Naive thymus-derived CD8-positive, alpha-beta T cell (primary cell): ENCODE data around the gene NUP205. TPM values are rescaled to one million over a fixed set of nuclear protein-coding genes. Genes with fewer than 3 reads are reported as not detected.
"Not testable (repeated sequence)": the region's sequence is repeated elsewhere in the genome, so short reads cannot be mapped to it uniquely, and the experiment has no call there.

Experiments
- ATAC-seq, 2 donors: fragments of 150-1000 bp; cut with Tn5 transposase in 1 of 2; sonication (Bioruptor Pico), chemical (Tn5 transposase) in 1 of 2; 1 replicate in 1 of 2; 2 replicates in 1 of 2; pipeline ENCODE4 v1.10.0; 2021; ENCODE audit warnings: mild to moderate bottlenecking in 2 of 2, moderate library complexity in 2 of 2
- POLR2A ChIA-PET: fragments of 350-600 bp; sonication (Branson Sonifier 250); formaldehyde crosslinking; loops from one replicate; lab custom pipeline; 2021; ENCODE audit warnings: antibody characterized with exemption; lab: Charles Lee
- DNase-seq, 10 donors: peaks; one replicate each; pipeline versions ENCODE4 v3.0.0 to v3.0.0-alpha.2; 2020 to 2022
- H3K27ac Mint-ChIP-seq, 10 donors: one replicate each; pipeline ENCODE4 v1.8.0; 2020 to 2022; ENCODE audit warnings: mild to moderate bottlenecking in 10 of 10, mixed read lengths in 10 of 10, moderate library complexity in 4 of 10, inconsistent platforms in 1 of 10
- H3K27me3 Mint-ChIP-seq, 5 donors: one replicate each; pipeline ENCODE4 v1.8.0; 2021 to 2022; ENCODE audit warnings: mixed read lengths in 5 of 5
- H3K36me3 Mint-ChIP-seq, 3 donors: one replicate each; pipeline ENCODE4 v1.8.0; 2020 to 2022; ENCODE audit warnings: mixed read lengths in 3 of 3, mild to moderate bottlenecking in 2 of 3, inconsistent platforms in 1 of 3
- H3K4me1 Mint-ChIP-seq, 4 donors: one replicate each; pipeline ENCODE4 v1.8.0; 2021 to 2022; ENCODE audit warnings: mixed read lengths in 4 of 4
- H3K4me3 Mint-ChIP-seq, 10 donors: one replicate each; pipeline ENCODE4 v1.8.0; 2020 to 2022; ENCODE audit warnings: mild to moderate bottlenecking in 10 of 10, mixed read lengths in 10 of 10, moderate library complexity in 6 of 10, inconsistent platforms in 1 of 10
- H3K9me3 Mint-ChIP-seq, 9 donors: one replicate each; pipeline ENCODE4 v1.8.0; 2020 to 2022; ENCODE audit warnings: mixed read lengths in 9 of 9, mild to moderate bottlenecking in 3 of 9, inconsistent platforms in 1 of 9, moderate library complexity in 1 of 9
- polyA plus RNA-seq, 3 donors: library from polyadenylated mRNA; unstranded; fragments of 300-500 nt; fragmentation: Illumina TruSeq; gene quantifications; one replicate each; pipeline ENCODE4 v1.2.3, GENCODE V29; 2021
- total RNA-seq, 8 experiments: library from RNA in 2 of 8; stranded (reverse) in 2 of 8; gene quantifications; one replicate each; pipeline ENCODE4 v1.2.3 and lab custom pipeline; 2021 to 2026

NUP205 gene
- total and polyA plus RNA-seq, 5 experiments from 2014 or later = 20.5 to 77.8 (median 24.9) TPM

DNA sequence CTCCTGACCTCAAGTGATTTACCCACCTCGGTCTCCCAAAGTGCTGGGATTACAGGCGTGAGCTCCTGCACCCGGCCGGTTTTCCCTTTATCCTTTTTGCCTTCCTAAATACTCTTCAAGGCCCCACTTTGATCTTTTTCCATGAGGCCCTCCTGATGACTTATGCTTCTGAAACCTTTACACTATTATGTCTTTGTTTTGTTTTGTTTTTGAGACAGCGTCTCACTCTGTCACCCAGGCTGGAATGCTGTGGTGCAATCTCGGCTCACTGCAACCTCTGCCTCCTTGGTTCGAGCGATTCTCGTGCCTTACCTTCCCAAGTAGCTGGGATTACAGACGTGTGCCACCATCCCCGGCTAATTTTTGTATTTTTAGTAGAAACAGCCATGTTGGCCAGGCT is 108.4 kb downstream of the NUP205 start:
- peaks cover 0 to 3% (median 0%) of the 10 kb centered on the region in 9 donors for H3K9me3 Mint-ChIP-seq
- peaks cover 5 to 27% (median 9%) of the 10 kb centered on the region in 3 donors for H3K36me3 Mint-ChIP-seq
- POLR2A ChIA-PET = interaction anchor here (0.7 kb wide), 2 partner anchors 8 to 267 kb away, joined by 3 read pairs; no protein-coding TSS in a partner anchor
- H3K4me1 Mint-ChIP-seq = peaks cover 33 to 73% (median 69%) of the 10 kb centered on the region in 4 donors
- ATAC-seq (no peak), DNase-seq (no peak)
- peak overlapping the region in 3 of 10 donors; percentile 38 to 64 (median 52) for H3K27ac Mint-ChIP-seq
- H3K27me3 Mint-ChIP-seq = no peaks in the 10 kb centered on the region
- peak overlapping the region in 2 of 10 donors; percentile 11 to 24 for H3K4me3 Mint-ChIP-seq

DNA sequence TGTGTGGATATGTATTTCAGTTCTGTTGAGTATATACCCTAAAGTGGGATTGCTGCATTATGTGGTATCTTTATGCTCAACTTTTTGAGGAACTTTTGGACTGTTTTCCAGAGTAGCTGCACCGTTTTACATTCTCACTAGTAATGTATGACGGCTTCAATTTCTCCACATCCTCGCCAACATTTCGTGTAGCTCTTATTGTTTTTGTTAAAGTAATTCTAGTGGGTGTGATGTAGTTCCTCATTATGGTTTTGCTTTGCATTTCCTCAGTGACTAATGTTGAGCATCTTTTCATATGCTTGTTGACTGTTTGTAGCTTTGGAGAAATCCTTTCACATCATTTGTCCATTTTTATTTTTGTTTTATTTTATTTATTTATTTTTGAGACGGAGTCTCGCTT is 109.1 kb downstream of the NUP205 start:
- ATAC-seq = no peak
- H3K9me3 Mint-ChIP-seq = no peaks in the 10 kb centered on the region
- no peak for DNase-seq
- no peaks in the 10 kb centered on the region for H3K27me3 Mint-ChIP-seq
- POLR2A ChIA-PET = interaction anchor here (0.6 kb wide), 1 partner anchor 97 kb away, joined by 3 read pairs; no protein-coding TSS in a partner anchor
- H3K4me1 Mint-ChIP-seq = peaks cover 33 to 74% (median 66%) of the 10 kb centered on the region in 4 donors
- H3K27ac Mint-ChIP-seq = no peak overlapping the region
- H3K36me3 Mint-ChIP-seq = peaks cover 5 to 27% (median 9%) of the 10 kb centered on the region in 3 donors
- peak overlapping the region in 1 of 10 donors; percentile 12 for H3K4me3 Mint-ChIP-seq

DNA sequence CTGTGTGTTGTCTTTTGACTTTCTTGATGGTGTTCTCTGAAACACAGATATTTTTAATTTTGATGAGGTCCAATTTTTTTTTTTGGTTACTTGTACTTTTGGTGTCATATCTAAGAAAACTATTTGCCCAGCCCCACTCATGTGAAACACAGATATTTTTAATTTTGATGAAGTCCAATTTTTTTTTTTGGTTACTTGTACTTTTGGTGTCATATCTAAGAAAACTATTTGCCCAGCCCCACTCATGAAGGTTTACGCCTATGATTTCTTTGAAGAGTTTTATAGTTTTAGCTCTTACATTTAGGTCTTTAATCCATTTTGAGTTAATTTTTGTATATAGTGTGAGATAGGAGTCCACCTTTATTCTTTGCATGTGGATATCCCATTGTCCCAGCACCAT is 109.9 kb downstream of the NUP205 start:
- not testable (repeated sequence) for DNase-seq, H3K27me3 Mint-ChIP-seq, H3K27ac Mint-ChIP-seq, ATAC-seq, H3K4me3 Mint-ChIP-seq, H3K9me3 Mint-ChIP-seq
- H3K4me1 Mint-ChIP-seq = peaks cover 29 to 72% (median 64%) of the 10 kb centered on the region in 4 donors
- POLR2A ChIA-PET = interaction anchor here (0.6 kb wide), 1 partner anchor 97 kb away, joined by 3 read pairs; no protein-coding TSS in a partner anchor
- H3K36me3 Mint-ChIP-seq = peaks cover 2 to 27% (median 9%) of the 10 kb centered on the region in 3 donors

DNA sequence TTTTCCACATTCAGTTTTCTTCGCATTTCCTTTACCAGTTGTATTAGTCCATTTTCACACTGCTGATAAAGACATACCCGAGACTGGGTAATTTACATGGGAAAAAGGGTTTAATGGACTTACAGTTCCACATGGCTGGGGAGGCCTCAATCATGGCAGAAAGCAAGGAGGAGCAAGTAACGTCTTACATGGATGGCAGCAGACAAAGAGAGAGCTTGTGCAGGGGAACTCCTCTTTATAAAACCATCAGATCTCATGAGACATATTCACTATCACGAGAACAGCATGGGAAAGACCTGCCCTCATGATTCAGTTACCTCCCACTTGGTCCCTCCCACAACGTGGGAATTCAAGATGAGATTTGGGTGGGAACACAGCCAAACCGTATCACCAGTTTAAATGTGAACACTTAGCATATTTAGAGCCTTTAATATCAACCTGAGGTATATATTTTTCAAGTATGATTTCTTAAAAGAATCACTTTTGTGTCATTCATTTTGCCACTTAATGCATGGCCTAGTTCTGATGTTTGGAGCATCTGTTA is 111.2 kb downstream of the NUP205 start:
- DNase-seq, POLR2A ChIA-PET, H3K27me3 Mint-ChIP-seq, H3K4me3 Mint-ChIP-seq, H3K9me3 Mint-ChIP-seq, ATAC-seq: not testable (repeated sequence)
- Mint-ChIP-seq H3K4me1 (peaks cover 30 to 71% (median 61%) of the 10 kb centered on the region in 4 donors), H3K27ac (peak overlapping the region in 1 of 10 donors; percentile 11), H3K36me3 (peaks cover 0 to 40% (median 11%) of the 10 kb centered on the region in 3 donors)

DNA sequence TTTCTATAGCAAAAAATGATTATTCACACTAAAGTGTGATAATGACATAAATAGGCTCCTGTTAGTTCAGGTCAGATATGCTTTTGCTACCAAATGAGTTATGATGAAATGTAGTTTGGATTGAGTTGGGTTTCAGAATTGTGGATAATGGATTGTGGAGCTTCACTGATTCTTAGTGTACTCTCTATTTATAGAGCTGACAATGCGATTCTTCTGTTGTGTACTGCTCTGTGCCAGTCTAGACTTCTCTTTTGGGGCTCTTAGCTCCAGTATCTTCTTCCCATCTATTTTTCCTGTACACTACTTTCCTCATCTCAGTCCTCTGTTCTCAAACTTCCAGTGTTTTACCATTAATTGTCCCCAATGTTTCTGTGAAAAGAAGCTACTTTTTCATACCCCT is 112.1 kb downstream of the NUP205 start:
- H3K4me3 Mint-ChIP-seq = no peak overlapping the region
- DNase-seq = no peak
- POLR2A ChIA-PET = no interaction called here
- no peaks in the 10 kb centered on the region for H3K9me3 Mint-ChIP-seq
- H3K27ac Mint-ChIP-seq = no peak overlapping the region
- no peak for ATAC-seq
- peaks cover 30 to 62% (median 54%) of the 10 kb centered on the region in 4 donors for H3K4me1 Mint-ChIP-seq
- peaks cover 0 to 48% (median 16%) of the 10 kb centered on the region in 3 donors for H3K36me3 Mint-ChIP-seq
- no peaks in the 10 kb centered on the region for H3K27me3 Mint-ChIP-seq

DNA sequence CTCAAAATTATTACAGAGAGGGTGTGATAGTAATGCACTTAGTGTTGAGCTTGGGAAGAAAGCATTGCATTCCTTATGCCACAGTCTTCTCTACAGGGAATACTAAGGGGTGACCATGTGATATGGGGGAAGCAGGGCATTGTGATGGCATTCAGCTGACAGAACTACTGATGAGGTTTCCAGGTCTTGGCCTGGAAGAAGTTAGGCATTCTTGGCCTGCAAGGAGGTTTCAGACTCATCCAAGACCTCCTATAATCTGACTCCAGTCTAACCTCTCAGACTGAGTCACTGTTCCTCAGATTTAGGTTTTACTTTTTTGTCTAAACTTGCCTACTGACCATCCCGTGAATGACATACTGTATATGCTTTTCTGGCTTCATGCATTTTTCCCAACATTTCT is 112.5 kb downstream of the NUP205 start:
- Mint-ChIP-seq H3K4me1 (peaks cover 26 to 58% (median 50%) of the 10 kb centered on the region in 4 donors), H3K9me3 (no peaks in the 10 kb centered on the region), H3K4me3 (no peak overlapping the region), H3K27ac (peak overlapping the region in 2 of 10 donors; percentile 12 to 26), H3K36me3 (peaks cover 0 to 50% (median 17%) of the 10 kb centered on the region in 3 donors), H3K27me3 (no peaks in the 10 kb centered on the region)
- ATAC-seq (no peak), DNase-seq (no peak)
- POLR2A ChIA-PET = interaction anchor here (1.9 kb wide), 1 partner anchor 7 kb away, joined by 7 read pairs; the partner anchor contains the start of gene STMP1

DNA sequence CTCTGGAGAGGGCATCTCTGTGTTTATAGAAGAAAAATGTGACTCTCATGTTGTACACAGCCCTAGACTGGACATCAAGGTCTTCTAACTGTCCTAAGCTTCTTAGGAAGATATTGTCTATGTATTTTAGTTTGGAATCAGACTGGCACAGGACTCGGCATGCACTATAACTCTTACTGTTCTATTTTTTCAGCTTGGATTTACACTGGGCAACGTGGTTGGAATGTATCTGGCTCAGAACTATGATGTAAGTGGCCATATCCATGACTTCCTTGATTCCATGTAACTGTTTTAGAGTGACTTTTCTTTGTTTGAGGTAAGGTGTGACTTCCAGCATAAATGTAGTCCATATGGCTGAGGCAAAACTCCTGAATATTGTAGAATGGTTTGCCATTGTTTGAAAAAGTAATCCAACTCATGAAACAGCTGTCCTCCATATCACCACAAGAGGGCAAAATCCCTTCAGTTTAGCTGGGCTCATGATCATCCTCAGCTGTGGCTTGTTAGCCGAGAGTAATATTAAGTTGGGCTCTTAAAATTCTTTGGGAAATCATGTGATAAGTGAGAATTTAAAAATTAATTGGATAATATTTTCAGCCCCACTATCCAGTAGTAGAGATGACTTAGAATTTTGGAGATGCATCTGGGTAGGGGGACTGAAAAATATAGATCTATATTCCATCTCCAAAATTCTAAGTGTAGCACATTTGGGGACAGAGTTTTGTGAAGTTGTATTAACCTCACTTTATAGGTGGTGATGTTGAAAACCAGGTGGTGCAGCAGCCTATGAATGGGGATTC is 115.0 kb downstream of the NUP205 start:
- POLR2A ChIA-PET = no interaction called here
- peak overlapping the region in 3 of 10 donors; percentile 15 to 69 (median 56) for H3K27ac Mint-ChIP-seq
- ATAC-seq (peak; percentile 49 to 65), DNase-seq (peak in 2 of 10 donors; percentile 9 to 10)
- H3K4me1 Mint-ChIP-seq = peaks cover 19 to 40% (median 35%) of the 10 kb centered on the region in 4 donors
- H3K9me3 Mint-ChIP-seq = no peaks in the 10 kb centered on the region
- H3K27me3 Mint-ChIP-seq = no peaks in the 10 kb centered on the region
- H3K36me3 Mint-ChIP-seq = peaks cover 4 to 64% (median 28%) of the 10 kb centered on the region in 3 donors
- no peak overlapping the region for H3K4me3 Mint-ChIP-seq

DNA sequence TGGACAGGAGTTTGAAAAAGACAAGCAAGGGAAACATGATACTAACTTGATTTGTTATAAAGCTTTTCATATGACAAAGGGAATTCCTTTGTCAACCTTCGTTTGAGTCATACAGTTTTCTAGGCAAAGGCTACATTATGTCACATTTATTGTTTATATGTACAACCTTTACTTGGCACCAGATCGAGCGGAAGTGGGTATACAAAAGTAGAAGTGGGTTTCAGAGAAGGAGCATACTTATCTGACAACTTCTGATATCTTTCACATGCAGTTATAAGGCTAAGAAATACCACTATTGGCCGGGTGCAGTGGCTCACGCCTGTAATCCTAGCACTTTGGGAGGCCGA is 115.6 kb downstream of the NUP205 start:
- peak overlapping the region in 4 of 10 donors; percentile 15 to 73 (median 46) for H3K27ac Mint-ChIP-seq
- peak in 1 of 2 donors; percentile 67 for ATAC-seq
- H3K36me3 Mint-ChIP-seq = peaks cover 4 to 64% (median 33%) of the 10 kb centered on the region in 3 donors
- no peak for DNase-seq
- peaks cover 16 to 34% (median 33%) of the 10 kb centered on the region in 4 donors for H3K4me1 Mint-ChIP-seq
- H3K4me3 Mint-ChIP-seq = peak overlapping the region in 1 of 10 donors; percentile 12
- no peaks in the 10 kb centered on the region for H3K9me3 Mint-ChIP-seq
- POLR2A ChIA-PET = no interaction called here
- H3K27me3 Mint-ChIP-seq = no peaks in the 10 kb centered on the region

DNA sequence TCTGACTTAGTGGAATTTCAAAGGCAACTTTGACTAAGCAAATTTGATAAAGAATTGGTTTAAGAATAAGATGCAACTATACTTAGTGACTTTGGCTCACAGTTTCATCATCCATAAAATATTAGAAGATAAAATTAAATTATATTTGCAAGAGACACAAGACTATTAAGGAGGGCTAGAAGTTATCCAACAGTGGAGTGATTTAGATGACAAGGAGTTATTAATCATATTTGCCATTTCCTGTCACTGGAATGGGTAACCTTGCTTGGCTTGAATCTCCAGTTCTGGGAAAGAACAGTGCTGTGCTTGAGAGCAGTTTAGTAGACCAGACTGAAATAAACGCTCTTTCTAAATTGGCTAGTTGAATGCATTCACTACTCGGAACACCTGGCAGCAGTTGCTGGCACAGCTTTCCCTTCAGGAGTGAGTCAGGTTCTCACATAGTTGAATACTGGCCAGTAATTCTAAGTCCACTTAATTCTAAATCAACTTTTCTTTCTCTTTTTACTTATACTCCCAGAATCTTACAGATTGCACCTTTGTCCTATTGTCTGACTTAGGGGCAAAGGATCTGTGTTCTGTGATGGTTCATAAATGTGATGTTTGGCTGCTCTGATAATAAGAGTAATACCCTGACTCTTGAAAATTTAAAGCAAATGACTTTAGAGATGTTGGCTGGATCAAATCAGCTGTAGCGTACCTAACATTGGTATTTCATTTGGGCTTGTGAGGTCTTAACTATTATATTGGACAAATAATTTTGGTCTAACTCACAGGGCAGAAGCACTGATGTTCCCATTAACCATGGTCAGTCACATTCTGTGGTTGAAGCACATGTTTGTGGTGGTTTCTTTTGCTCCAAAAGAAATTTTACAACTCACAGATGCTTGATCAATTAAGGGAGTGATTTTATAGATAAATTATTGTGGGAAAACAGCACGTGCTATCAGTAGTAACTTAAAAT is 121.2 kb downstream of the NUP205 start:
- Mint-ChIP-seq H3K36me3 (peaks cover 4 to 59% (median 27%) of the 10 kb centered on the region in 3 donors), H3K27me3 (no peaks in the 10 kb centered on the region), H3K27ac (peak overlapping the region in 1 of 10 donors; percentile 12), H3K4me1 (peaks cover 0 to 6% (median 5%) of the 10 kb centered on the region in 4 donors), H3K9me3 (no peaks in the 10 kb centered on the region), H3K4me3 (no peak overlapping the region)
- POLR2A ChIA-PET = no interaction called here
- ATAC-seq (no peak), DNase-seq (no peak)

DNA sequence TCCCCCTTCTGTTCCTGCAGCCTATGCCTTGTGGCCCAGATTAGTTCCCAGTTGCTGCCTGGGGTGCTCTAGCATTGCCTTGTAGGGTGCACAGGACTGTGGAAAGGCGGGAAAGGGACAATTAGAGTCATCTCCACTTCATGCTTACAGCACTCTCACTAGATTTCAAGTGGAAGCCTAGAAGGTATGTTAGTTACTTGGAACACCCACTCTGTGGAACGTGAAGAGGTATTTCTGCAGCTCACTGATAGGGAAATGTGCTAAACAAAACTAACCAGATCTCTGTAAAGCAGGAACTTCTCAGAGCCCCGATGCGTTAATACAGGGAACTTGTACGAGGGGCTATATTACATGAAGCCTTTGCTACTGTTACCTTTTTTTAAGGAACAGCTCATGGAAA is 124.0 kb downstream of the NUP205 start:
- POLR2A ChIA-PET = no interaction called here
- no peak overlapping the region for H3K27ac Mint-ChIP-seq
- H3K27me3 Mint-ChIP-seq = no peaks in the 10 kb centered on the region
- no peaks in the 10 kb centered on the region for H3K9me3 Mint-ChIP-seq
- DNase-seq (no peak), ATAC-seq (no peak)
- H3K36me3 Mint-ChIP-seq = peaks cover 0 to 42% (median 16%) of the 10 kb centered on the region in 3 donors
- H3K4me3 Mint-ChIP-seq = no peak overlapping the region
- peaks cover 0 to 6% (median 4%) of the 10 kb centered on the region in 4 donors for H3K4me1 Mint-ChIP-seq

DNA sequence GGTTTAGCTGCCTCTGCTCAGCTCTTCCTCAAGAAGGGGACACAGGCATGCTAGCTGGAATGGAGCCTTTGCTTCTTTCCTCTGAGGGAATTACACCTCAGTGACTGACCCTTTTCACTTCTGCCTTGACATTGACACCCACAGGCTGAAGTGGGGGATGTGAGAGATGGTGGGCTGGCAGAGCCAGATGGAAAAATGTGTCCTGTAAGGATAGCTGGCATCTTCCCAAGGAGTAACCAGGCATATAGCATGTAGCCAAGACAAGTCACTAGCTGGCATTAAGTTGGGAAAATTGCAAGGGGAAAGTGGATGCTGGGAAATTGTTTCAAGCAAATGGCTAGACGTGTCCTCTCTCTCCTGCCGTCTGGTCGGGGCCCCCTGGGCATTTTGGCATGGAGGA is 124.5 kb downstream of the NUP205 start:
- Mint-ChIP-seq H3K9me3 (no peaks in the 10 kb centered on the region), H3K4me1 (peaks cover 0 to 6% (median 4%) of the 10 kb centered on the region in 4 donors), H3K4me3 (no peak overlapping the region), H3K36me3 (peaks cover 0 to 39% (median 16%) of the 10 kb centered on the region in 3 donors), H3K27me3 (no peaks in the 10 kb centered on the region), H3K27ac (peak overlapping the region in 1 of 10 donors; percentile 25)
- POLR2A ChIA-PET = no interaction called here
- no peak for DNase-seq
- no peak for ATAC-seq

DNA sequence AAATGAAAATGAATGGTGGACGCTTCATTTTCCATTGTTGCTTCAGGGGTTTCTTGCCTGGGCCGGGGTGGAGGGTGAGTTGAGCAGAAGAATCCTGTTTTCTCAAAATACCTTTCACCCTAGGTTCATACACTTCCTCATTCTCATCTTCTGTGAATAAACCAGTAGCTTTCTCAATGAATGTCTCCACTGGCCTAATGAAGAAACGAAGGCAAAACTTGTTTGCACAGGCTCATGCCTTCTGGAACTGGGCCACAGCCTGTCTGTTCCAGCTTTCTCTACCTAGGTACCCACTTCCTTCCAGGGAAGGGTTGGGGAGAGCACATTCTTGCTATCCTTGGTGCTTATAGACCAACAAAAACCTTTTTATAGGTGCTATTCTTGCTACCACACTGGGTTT is 125.9 kb downstream of the NUP205 start:
- Mint-ChIP-seq H3K36me3 (peaks cover 0 to 31% (median 4%) of the 10 kb centered on the region in 3 donors), H3K27me3 (no peaks in the 10 kb centered on the region), H3K4me3 (no peak overlapping the region), H3K4me1 (peaks cover 0 to 6% (median 5%) of the 10 kb centered on the region in 4 donors), H3K27ac (peak overlapping the region in 2 of 10 donors; percentile 56 to 63), H3K9me3 (no peaks in the 10 kb centered on the region)
- ATAC-seq = no peak
- POLR2A ChIA-PET = no interaction called here
- DNase-seq = no peak
